Upper lobe of left lung (tissue), 4 donors: ENCODE results near the gene MRPL37.

Source experiments
- CTCF ChIP-seq, 6 experiments: fragments of 450-650 bp in 4 of 6; fragments of 200-600 bp in 2 of 6; sonication (generic) in 2 of 6; IDR thresholded peaks; one replicate each; pipeline ENCODE4 v1.5.1; 2016 to 2019; ENCODE audit warnings: antibody characterized with exemption in 6 of 6
- EP300 ChIP-seq, 4 donors: sonication (generic); formaldehyde crosslinking; IDR thresholded peaks; one replicate each; pipeline ENCODE4 v1.5.1; 2017; ENCODE audit warnings: antibody characterized with exemption in 4 of 4, control low read depth in 2 of 4
- POLR2A ChIP-seq, 4 donors: fragments of 450-650 bp; IDR thresholded peaks; one replicate each; pipeline ENCODE4 v1.5.1; 2016 to 2017; ENCODE audit warnings: antibody characterized with exemption in 4 of 4, mild to moderate bottlenecking in 2 of 4
- POLR2AphosphoS5 ChIP-seq, 2 donors: sonication (generic); formaldehyde crosslinking; IDR thresholded peaks; one replicate each; pipeline ENCODE4 v1.5.1; 2017; ENCODE audit warnings: antibody characterized with exemption in 2 of 2

- no peak for TF ChIP-seq CTCF (IDR thresholded peaks at IDR 0.05)
- no peak for TF ChIP-seq POLR2A (IDR thresholded peaks at IDR 0.05)
- no peak for TF ChIP-seq EP300 (IDR thresholded peaks at IDR 0.05)
- TF ChIP-seq POLR2AphosphoS5 (IDR thresholded peaks at IDR 0.05) = no peak
Measured at GRCh38 chr1:54167422-54168139, 32.4 kb upstream of the MRPL37 start.
